MM.1S (cell line): ENCODE data around the gene ATG12.

Source experiments
- CTCF ChIP-seq: fragments of 300-600 bp; sonication (generic); IDR thresholded peaks from 2 replicates; pipeline ENCODE4 v1.5.1; 2016; ENCODE audit warnings: antibody characterized with exemption, low read length, mixed read lengths
- EZH2 ChIP-seq: fragments of 300-600 bp; sonication (generic); optimal IDR thresholded peaks from 2 replicates; pipeline ENCODE3; 2017; ENCODE audit warnings: low read depth, mild to moderate bottlenecking, antibody characterized with exemption, low read length, mixed read lengths
- EZH2phosphoT487 ChIP-seq: fragments of 300-600 bp; sonication (generic); IDR thresholded peaks from 2 replicates; pipeline ENCODE4 v1.6.1; 2018; ENCODE audit warnings: antibody characterized with exemption, low read length

GRCh38 chr5:115850744-115851416 lies 9.5 kb upstream of the ATG12 start:
- TF ChIP-seq CTCF (no peak), EZH2phosphoT487 (no peak), EZH2 (no peak)
